Esophagus mucosa (tissue), 1 donor: Measurements from ENCODE around the gene ATAD3C. TPM values are rescaled to one million over a fixed set of nuclear protein-coding genes. Genes with fewer than 3 reads are reported as not detected.
"Not testable (repeated sequence)": the region's sequence is repeated elsewhere in the genome, so short reads cannot be mapped to it uniquely, and the experiment has no call there.

Source experiments
- ATAC-seq: fragments of 200-7000 bp; cut with Tn5 transposase; one replicate; pipeline ENCODE4 v1.9.1; 2020
- total RNA-seq: library from RNA; stranded (reverse); gene quantifications from one replicate; pipeline ENCODE4 v1.2.4, GENCODE V29; 2023
- donor health status: DM: yes; HTN: yes; CAD: no.

ATAD3C gene, protein sequence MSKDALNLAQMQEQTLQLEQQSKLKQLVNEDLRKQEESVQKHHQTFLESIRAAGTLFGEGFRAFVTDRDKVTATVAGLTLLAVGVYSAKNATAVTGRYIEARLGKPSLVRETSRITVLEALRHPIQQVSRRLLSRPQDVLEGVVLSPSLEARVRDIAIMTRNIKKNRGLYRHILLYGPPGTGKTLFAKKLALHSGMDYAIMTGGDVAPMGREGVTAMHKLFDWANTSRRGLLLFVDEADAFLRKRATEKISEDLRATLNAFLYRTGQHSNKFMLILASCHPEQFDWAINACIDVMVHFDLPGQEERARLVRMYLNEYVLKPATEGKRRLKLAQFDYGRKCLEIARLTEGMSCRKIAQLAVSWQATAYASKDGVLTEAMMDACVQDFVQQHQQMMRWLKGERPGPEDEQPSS
- total RNA-seq: 2.1 TPM

DNA sequence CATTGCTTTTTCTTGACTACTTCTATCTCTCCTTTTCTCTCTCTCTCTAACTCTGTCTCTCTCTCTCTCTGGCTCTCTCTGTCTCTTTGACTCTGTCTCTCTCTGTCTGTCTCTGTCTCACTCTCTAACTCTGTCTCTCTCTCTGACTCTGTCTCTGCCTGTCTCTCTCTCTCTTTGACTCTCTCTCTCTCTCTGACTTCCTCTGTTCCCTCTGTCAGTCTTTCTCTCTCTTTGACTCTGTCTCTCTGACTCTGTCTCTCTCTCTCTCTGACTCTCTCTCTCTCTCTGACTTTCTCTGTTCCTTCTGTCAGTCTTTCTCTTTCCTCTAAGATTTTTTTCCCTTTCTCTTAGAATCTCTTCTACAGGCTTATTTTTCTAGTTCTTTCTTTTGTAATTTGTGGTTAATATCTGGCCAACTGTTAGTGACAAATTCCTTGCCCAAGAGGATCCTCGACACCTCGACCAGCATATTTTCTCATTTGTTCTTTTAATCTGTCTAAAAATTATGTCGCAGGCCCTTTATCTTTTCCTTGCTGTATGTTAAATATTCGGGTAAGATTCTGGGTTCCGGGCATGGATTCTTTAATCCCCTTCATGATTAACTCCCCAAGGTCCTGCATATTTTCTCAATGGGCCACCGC lies at the start of gene ATAD3C:
TSS of gene ATAD3C (plus strand) at position 591 of the 641 bp plus-strand sequence. CDS start 995 bp downstream, outside the sequence.
- ATAC-seq: no peak

DNA sequence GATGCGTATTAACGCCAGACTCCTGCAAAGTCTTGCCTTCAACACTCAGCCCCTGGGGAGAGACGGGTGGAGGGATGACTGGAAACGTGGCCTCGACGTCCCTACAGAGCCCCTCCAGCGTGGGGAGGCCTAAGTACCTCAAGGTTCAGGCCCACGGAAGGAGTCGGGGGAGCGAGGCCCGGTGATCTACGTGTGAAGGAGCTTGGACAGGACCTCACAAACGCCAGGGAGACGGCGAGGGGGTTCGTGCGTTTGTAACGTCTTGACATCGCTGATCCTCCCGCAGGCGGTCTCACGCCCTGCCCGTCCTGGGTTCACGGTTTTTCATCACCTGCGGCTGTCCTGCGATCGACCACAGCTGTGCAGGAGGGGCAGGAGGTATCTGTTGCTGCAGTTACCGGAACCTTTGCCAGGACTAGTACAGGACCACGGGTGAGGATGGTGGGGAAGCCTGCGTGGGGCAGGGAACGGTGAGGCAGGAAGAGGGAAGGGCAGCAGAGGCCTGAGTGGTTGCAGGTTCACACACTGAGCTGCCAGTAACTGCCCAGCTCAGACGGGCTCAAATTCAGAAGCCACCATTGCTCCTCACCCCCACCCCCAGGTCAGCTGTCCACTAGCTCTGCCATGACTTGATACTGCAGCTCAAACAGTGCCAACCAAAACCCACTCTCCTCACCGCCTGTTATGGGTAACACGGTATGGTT lies 49.5 kb upstream of the ATAD3C start:
- peak; percentile 4 for ATAC-seq

DNA sequence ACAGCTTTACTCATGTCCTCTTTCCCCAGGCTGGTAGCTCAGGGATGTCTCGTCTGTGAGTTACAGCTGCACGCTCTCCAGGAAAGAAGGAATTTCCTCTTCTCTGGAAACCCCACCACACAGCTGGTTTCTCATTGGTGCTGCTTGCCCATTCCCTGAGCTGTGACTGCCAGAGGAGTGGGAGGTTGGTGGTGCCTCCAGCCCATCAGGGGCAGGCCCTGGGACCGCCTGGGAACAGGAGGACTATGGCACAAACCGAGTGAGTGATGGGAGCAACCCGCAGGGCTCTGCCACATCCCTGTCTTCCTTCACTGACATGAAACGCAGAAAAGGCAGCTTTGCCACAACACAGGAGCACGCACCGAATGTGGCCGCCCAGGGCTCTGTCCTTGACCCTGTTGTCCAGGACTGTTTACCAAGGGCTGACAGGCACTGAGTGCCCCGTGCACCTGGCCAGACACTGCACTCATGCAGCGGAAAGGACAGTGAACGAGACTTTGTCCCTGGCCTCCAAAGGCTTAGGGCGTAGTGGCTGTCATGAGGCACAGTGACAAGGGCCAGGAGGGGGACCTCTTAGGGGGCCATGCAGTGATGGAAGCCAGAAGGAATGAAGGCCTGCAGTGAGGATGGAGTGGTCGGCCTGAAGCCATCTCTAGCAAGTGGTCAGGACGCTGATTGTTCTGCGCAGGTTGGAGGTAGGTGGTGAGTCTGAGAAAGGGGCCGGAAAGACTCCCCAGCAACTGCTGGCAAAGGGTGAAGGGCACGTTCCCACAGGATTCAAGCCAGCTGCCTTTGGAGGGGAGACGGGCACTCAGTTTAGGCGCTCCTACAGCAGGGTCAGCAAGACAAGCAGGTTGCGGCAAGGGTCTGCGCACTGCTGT lies 48.7 kb upstream of the ATAD3C start:
- ATAC-seq: no peak

DNA sequence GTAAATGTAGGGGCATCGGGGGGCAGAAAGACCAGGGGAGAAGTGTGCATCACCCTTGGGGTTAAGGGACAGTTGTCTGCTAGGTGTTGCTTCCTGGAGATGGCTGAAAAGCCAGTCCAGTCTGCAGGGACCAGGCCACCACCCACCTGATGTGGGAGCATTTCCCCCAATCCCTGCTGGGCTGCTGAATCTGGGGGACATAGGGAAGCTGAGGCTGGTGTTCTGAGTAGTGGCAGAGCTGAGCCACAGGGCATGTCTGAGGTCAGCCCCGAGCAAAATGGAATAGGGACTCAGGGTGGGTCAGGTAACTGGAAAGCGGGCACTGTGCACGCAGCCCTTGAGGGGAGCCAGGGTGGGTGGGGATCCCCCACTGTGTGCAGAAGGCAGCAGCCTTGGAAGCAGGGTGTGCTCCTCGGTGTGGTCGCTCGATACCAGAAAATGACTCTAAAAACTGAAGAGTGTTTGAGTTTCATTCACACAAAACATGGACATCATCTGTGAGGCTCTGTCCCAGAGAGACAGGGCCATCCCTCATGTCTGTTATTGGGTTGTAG lies 48.0 kb upstream of the ATAD3C start:
- no peak for ATAC-seq

DNA sequence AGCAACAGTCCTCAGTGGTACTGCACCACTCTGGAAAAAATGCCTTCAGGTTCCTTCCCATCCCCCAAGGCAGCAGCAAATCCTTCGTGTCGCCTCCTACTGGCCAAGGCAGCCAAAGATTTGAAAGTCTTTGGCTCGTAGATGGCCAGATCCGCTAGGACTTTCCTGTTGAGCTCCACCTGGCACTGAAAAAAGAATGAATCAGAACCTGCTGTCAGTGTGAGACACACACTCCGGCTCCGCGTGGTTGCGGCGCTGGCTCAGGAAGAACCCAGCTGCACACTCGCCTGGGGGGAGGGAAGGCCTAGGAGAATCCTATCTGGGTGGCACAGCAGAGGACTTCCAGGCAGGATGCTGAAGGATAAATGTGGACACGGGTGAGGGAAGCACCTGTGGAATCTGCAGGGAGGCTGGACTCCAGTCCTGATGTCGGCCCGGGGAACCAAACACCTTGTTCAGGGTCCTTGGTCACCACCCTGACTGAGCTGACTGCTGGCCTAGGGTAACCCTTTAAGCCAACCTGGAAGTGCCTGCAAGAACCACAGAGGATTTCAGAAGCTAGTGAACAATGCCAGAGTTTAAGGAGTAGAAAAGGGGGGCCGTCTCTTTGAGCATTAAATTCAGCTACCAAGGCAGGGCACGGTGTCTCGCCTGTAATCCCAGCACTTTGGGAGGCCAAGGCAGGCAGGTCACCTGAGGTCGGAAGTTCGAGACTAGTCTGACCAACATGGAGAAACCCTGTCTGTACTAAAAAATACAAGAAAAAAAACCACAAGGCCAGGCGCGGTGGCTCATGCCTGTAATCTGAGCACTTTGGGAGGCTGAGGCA lies 47.2 kb upstream of the ATAD3C start:
- ATAC-seq: peak; percentile 29

DNA sequence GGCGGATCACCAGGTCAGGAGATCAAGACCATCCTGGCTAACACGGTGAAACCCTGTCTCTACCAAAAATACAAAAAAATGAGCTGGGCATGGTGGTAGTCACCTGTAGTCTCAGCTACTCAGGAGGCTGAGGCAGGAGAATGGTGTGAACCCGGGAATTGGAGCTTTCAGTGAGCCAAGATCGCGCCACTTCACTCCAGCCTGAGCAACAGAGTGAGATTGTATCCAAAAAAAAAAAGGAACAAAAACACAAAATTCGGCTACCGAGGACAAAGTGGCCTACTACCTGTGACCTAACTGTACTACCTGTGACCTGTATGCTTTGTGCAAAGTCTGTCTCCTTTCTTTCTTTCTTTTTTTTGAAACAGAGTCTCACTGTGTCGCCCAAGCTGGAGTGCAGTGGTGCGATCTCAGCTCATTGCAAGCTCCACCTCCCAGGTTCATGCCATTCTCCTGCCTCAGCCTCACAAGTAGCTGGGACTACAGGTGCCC lies 46.5 kb upstream of the ATAD3C start:
- not testable (repeated sequence) for ATAC-seq

DNA sequence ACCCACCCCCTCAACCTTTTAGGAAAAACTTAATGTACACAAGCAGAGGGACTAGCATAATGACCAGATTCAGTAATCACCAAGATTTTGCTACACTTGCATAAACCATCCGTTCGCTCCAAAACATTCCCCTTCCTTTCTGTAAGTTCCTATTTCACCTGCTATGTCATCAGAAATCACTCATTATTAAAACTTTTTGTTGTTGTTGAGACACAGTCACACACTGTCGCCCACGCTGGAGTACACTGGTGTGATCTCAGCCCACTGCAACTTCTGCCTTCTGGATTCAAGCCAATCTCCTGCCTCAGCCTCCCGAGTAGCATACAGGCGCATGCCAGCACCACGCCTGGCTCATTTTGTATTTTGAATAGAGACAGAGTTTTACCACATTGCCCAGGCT lies 45.8 kb upstream of the ATAD3C start:
- no peak for ATAC-seq

DNA sequence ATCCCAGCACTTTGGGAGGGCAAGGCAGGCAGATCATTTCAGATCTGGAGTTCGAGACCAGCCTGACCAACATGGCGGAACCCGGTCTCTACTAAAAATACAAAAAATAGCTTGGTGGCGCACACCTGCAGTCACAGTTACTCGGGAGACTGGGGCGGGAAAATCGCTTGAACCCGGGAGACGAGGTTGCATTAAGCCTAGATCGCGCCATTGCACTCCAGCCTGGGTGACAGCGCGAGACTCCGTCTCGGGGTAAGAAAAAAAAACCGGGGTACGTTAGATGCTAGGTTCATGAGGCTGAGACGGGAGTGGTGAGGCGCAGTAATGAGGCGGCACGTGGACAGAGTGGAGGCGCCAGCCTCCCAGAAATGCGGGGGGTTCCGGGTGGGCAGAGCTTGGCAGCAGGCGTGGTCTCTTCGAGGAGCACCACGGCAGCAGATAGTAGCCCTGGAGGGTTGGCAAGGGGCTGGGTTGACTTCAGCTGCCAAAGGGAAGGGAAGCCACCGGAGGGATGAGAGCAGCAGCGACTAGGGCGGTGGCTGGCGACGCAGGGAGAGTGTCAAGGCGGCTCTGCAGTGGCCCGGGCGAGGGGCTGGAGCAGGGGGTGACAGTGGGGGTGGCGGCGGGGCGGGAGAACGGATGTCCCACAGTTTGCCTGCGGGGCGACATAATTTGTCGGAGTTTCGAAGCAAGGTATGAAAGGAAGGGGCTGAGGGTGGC lies 43.2 kb upstream of the ATAD3C start:
- ATAC-seq: peak; percentile 9

DNA sequence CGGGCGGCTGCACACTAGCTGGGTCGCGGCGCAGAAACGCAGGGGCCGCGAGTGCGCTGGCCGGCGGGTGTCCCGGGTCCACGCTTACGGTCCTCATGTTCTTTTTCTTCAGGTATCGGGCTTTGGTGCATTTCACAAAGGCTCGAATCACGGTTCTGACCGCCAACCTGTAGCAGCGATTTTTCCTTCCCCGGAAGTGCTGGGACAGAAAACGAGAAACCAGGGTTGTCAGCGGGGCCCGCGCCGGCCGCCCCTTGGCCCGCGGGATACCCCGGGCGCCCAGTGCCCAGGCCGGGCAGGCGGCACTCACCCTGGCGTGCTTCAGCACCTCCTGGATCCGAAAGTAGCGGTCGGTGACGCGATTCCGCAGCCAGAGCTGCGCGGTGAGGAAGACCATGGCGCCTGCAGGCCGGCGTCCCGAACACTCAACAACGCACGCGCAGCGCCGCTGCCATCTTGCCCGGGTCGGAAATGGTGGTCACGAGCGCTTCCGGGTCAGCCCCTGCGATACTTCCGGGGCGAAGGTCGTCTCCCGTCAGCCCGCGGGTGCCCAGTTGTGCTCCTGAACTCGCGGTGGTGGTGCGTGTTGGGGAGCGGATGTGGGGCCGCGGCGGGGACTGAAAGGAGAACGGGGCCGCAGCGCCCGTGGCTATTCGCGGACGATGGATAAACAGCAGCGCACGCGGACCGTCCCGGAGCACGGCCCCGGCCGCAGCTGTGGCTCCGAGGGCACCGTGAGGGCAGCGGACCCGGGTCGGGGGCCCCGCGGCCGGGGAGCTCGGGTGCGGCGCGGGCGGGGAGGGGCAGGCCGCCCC lies 42.5 kb upstream of the ATAD3C start, which contains the start of gene MRPL20:
TSS of gene MRPL20 (minus strand) at position 473 of the 815 bp plus-strand sequence. CDS start at position 397, 76 bp downstream.
- ATAC-seq: peak; percentile 95

DNA sequence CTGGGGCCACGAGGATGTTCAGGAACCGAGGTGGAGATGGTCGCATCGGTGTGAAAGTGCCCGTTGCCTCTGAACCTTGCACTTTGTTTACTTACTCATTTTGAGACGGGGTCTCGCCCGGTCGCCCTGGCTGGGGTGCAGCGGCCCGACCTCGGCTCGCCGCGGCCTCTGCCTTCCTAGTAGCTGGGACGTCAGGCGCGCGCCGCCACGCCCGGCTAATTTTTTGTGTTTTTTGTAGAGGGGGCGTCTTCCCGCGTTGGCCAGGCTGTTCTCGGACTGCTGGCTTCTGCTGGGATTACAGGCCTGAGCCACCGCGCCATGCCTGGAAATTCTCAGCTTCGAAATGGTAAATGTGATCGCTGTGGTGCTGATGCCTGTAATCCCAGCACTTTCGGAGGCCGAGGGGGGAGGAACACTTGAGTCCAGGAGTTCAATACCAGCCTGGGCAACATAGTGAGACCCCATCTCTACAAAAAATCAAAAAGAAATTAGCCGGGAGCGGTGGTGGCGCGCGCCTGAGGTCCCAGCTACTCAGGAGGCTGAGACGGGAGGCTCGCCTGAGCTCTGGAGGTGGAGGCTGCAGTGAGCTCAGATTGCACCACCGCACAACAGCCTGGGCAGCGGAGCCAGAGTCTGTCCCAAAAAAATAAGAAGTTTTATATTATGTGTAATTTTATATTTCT lies 41.7 kb upstream of the ATAD3C start:
- peak; percentile 4 for ATAC-seq

DNA sequence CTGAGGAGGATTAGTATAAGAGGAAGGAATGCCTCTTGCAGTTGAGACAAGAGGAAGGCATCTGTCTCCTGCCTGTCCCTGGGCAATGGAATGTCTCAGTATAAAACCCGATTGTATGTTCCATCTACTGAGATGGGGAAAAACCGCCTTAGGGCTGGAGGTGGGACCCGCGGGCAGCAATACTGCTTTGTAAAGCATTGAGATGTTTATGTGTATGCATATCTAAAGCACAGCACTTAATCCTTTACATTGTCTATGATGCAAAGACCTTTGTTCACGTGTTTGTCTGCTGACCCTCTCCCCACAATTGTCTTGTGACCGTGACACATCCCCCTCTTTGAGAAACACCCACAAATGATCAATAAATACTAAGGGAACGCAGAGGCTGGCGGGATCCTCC lies 39.3 kb upstream of the ATAD3C start:
- not testable (repeated sequence) for ATAC-seq

DNA sequence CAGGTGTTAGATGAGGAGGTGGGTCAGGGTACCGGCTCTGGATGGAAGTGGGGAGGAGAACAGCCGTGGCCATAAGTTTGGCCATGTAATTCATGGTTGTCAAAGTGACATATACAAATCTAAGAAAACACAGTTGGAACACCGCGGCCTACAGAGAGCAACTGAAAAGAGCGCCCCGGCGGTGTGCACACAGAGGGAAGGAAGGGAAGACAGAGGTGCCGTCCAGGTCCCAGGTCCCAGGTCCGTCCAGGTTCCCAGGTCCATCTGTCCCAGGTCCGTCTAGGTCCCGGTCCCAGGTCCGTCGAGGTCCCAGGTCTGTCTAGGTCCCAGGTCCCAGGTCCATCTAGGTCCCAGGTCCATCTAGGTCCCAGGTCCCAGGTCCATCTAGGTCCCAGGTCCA lies 37.9 kb upstream of the ATAD3C start:
- no peak for ATAC-seq

DNA sequence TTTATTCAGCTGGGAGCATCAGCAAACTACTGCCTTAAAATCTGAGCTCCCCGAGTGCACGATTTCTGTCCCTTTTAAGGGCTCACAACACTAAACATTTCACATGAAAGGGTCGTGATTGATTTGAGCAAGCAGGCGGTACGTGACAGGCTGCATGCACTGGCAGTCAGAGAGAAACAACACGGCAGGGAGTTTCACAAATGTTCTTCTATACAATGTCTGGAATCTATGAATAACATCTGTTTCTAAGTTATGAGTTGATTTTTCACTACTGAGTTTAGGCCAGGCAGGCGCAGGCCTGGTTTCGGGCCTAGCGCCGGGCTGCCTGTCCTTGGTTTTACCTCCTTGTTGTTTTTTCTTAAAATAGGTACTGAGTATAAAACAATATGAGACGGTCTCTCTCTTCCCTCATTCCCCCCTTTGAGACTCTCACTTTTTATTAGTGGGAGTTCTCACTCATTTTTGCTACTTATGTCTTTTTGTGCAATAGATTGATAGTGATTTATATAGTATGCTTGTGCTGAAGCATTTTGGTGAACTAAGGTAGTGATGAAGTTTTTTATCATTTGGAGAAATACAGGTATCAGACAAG lies 37.1 kb upstream of the ATAD3C start:
- ATAC-seq: not testable (repeated sequence)

DNA sequence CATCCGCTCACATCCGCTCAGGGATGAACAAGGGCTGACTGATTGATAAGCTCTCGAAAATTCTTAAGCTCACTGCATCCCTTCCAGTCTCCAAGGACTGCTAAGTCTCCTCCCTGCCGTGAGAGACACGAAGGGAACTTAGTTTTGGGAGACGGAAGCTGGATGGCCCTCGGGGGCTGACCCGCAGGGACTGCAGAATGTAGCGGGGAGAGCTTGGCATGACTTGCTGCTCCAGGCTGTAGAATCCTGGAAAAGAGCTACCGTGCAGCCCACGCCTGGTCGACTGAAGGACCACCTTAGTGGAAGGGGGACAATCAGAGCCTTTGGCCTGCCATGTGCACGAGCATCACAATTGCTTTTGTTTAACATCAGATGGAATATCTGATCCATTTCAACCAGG lies 33.7 kb upstream of the ATAD3C start:
- no peak for ATAC-seq

DNA sequence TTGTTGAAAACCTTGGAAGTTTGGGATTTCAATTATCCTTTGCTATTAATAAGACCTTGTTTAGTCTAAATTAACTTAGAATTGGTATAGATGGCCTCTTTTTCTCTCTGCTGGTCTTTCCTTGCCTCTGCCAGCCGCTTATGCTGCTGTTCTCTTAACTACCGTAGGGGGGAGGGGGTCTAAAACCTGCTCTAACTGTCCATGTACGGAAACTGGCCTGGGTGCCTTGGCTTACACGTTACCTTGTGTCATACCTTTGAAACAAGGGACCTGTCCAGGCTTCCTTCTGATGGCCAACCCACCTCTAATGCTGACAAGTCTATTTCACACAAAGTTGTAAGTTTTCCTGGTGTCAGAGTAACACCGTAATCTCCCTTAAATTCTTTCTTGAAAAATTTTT lies 32.1 kb upstream of the ATAD3C start:
- not testable (repeated sequence) for ATAC-seq

DNA sequence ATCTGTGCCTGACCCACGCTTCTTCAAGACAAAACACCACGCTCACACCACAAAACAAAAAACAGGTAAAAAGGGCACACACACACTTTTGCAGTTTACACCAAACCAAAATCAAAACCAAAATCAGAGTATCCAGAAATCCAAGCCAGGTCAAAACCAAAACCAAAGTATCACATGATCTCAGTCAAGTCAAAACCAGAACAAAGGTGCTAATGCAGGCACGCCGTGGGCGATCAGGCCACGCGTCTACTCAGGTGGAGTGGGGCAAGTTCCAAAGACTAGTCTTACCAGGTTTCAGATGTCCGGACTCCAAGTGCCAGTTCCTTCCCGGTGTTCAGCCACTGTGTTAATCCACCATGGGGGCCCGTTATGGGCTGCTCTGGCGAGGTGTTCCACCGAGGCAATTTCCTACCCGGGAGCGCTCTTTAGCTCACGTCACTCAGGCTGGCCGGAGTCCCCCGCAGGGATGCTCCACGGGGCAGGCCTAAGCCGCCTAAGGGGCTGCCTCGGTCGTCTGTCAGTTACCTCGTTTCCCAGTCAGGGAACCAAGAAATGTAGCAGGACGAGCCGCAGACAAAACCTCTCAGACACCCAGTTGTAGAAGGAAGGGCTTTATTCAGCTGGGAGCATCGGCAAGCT lies 31.5 kb upstream of the ATAD3C start:
- peak; percentile 38 for ATAC-seq
